K562 (cell line): ENCODE data around the gene MMRN1. TPM values are rescaled to one million over a fixed set of nuclear protein-coding genes. Genes with fewer than 3 reads are reported as not detected.

ENCODE experiments used
- ATAC-seq: fragments of 200-7000 bp; cut with Tn5 transposase; 3 replicates; pipeline ENCODE4 v1.9.1; 2020; ENCODE audit warnings: moderate library complexity
- BruUV-seq: library from RNA; stranded (reverse); fragments of 400-500 nt; replicated peaks from 2 replicates; lab custom pipeline; 2021; lab: Mats Ljungman, UMichigan
- CTCF ChIA-PET: fragments of 300-600 bp; formaldehyde crosslinking; extraction: SDS; loops from one replicate; lab custom pipeline; 2021; ENCODE audit warnings: low intra/inter-chr PET ratio; lab: Yijun Ruan, JAX
- POLR2A ChIA-PET: fragments of 300-600, 350-650 bp; sonication (Branson Sonifier 250); formaldehyde crosslinking; extraction: SDS; loops from one replicate; lab custom pipeline; 2021; ENCODE audit warnings: antibody characterized with exemption, inconsistent platforms; lab: Yijun Ruan, JAX
- DNase-seq, 4 experiments: peaks; one replicate each; pipeline versions ENCODE4 v3.0.0 to v3.0.0-alpha.2; 2011 to 2018; ENCODE audit warnings: low spot score in 3 of 4, mixed read lengths in 3 of 4; ENCODE audit errors: extremely low read depth in 1 of 4
- FAIRE-seq: peaks from 2 replicates; lab custom pipeline; 2011; peaks lifted over from hg19 to GRCh38; lab: Jason Lieb, UNC
- H2AFZ ChIP-seq: 2 replicates; pipeline ENCODE4 v1.6.0; 2011; ENCODE audit warnings: low read depth, low read length, control low read depth, inconsistent platforms
- H3K27ac ChIP-seq: fragments of 200-600 bp; 3 replicates; pipeline ENCODE4 v1.8.0; 2011; ENCODE audit warnings: low read depth, mild to moderate bottlenecking, control low read depth, inconsistent platforms, low read length, moderate library complexity, mixed read lengths; ENCODE audit errors: extremely low read depth
- H3K27me3 ChIP-seq, 2 experiments: fragments of 300-600 bp in 1 of 2; 2 replicates in 1 of 2; 3 replicates in 1 of 2; pipeline versions ENCODE4 v1.6.0 to v1.8.0; 2011; ENCODE audit warnings: inconsistent platforms in 2 of 2, low read length in 2 of 2, mild to moderate bottlenecking in 1 of 2, mixed read lengths in 1 of 2, moderate library complexity in 1 of 2; ENCODE audit not compliant: control insufficient read depth in 2 of 2, insufficient read depth in 2 of 2
- H3K36me3 ChIP-seq: fragments of 300-600 bp; 3 replicates; pipeline ENCODE4 v1.8.0; 2011; ENCODE audit warnings: mild to moderate bottlenecking, low read length, inconsistent platforms; ENCODE audit not compliant: control insufficient read depth, insufficient read depth
- H3K4me1 ChIP-seq, 2 experiments: fragments of 200-600 bp in 1 of 2; replicated peaks in 1 of 2; 2 replicates in 1 of 2; 3 replicates in 1 of 2; pipeline versions ENCODE4 v1.5.1 to v1.8.0; 2011; ENCODE audit warnings: inconsistent platforms in 2 of 2, low read length in 2 of 2, mild to moderate bottlenecking in 1 of 2, mixed read lengths in 1 of 2, moderate library complexity in 1 of 2; ENCODE audit not compliant: control insufficient read depth in 2 of 2, insufficient read depth in 2 of 2
- H3K4me2 ChIP-seq: 2 replicates; pipeline ENCODE4 v1.6.1; 2011; ENCODE audit warnings: low read length, control low read depth, inconsistent platforms, mixed read lengths; ENCODE audit not compliant: insufficient read depth
- H3K4me3 ChIP-seq: fragments of 200-600 bp; sonication (generic), shearing (Covaris generic); 2 replicates; pipeline ENCODE4 v1.5.1; 2016; ENCODE audit warnings: control low read depth, inconsistent platforms
- H3K79me2 ChIP-seq: fragments of 200-600 bp; 3 replicates; pipeline ENCODE4 v1.8.0; 2011; ENCODE audit warnings: low read length, inconsistent platforms; ENCODE audit not compliant: control insufficient read depth, insufficient read depth
- H3K9ac ChIP-seq, 2 experiments: 2 replicates each; pipeline versions ENCODE4 v1.6.0 to v1.6.1; 2011; ENCODE audit warnings: low read depth in 2 of 2, low read length in 2 of 2, control low read depth in 1 of 2, inconsistent platforms in 1 of 2, mild to moderate bottlenecking in 1 of 2, mixed read lengths in 1 of 2; ENCODE audit not compliant: insufficient read depth in 1 of 2
- H3K9me1 ChIP-seq: one replicate; pipeline ENCODE4 v1.6.0; 2011; ENCODE audit warnings: inconsistent platforms, mild to moderate bottlenecking, low read length, moderate library complexity; ENCODE audit not compliant: control insufficient read depth, insufficient read depth
- H3K9me3 ChIP-seq: replicated peaks from 2 replicates; pipeline ENCODE4 v1.5.1; 2011; ENCODE audit warnings: low read depth, low read length, inconsistent platforms; ENCODE audit not compliant: control insufficient read depth, insufficient read depth
- H4K20me1 ChIP-seq: replicated peaks from 2 replicates; pipeline ENCODE4 v1.6.1; 2011; ENCODE audit warnings: low read length, inconsistent platforms, mixed read lengths; ENCODE audit not compliant: control insufficient read depth, insufficient read depth
- AFF1 ChIP-seq, 2 experiments: fragments of 450-650 bp; IDR thresholded peaks; 2 replicates each; pipeline ENCODE4 v1.6.1; 2018; ENCODE audit warnings: mild to moderate bottlenecking in 2 of 2, low read depth in 1 of 2; ENCODE audit not compliant: partially characterized antibody in 2 of 2
- BRF2 ChIP-seq: IDR thresholded peaks from 3 replicates; pipeline ENCODE4 v1.6.1; 2011; ENCODE audit warnings: borderline replicate concordance, mild to moderate bottlenecking; ENCODE audit not compliant: insufficient read length, insufficient read depth
- ETV6 ChIP-seq, 3 experiments: fragments of 150-350 bp in 1 of 3; sonication (generic) in 1 of 3; formaldehyde crosslinking in 1 of 3; IDR thresholded peaks; 2 replicates each; pipeline versions ENCODE4 v1.6.1 to v1.8.0; 2014 to 2022; ENCODE audit warnings: borderline replicate concordance in 2 of 3, low read depth in 2 of 3, antibody characterized with exemption in 1 of 3, low read length in 1 of 3, mild to moderate bottlenecking in 1 of 3, missing genetic modification reagents in 1 of 3
- FOXJ3 ChIP-seq: sonication (generic); formaldehyde crosslinking; IDR thresholded peaks from 2 replicates; pipeline ENCODE4 v1.4.0; 2020; ENCODE audit warnings: mild to moderate bottlenecking, missing genetic modification reagents
- IRF2 ChIP-seq: sonication (generic); formaldehyde crosslinking; IDR thresholded peaks from 2 replicates; pipeline ENCODE4 v1.8.1; 2022; ENCODE audit warnings: mild to moderate bottlenecking, missing genetic modification reagents
- KLF10 ChIP-seq: fragments of 250-450 bp; sonication (Bioruptor Pico); IDR thresholded peaks from 2 replicates; pipeline ENCODE4 v1.6.1; 2021; ENCODE audit warnings: matching md5 sums
- L3MBTL2 ChIP-seq: fragments of 450-650 bp; IDR thresholded peaks from 2 replicates; pipeline ENCODE4 v1.6.1; 2016; ENCODE audit warnings: mild to moderate bottlenecking, moderate library complexity
- LCOR ChIP-seq: sonication (generic); formaldehyde crosslinking; IDR thresholded peaks from 2 replicates; pipeline ENCODE4 v1.8.0; 2022; ENCODE audit warnings: mild to moderate bottlenecking, missing genetic modification reagents
- MTA3 ChIP-seq: fragments of 450-650 bp; formaldehyde crosslinking; IDR thresholded peaks from 2 replicates; pipeline ENCODE4 v1.6.1; 2017; ENCODE audit warnings: mild to moderate bottlenecking, borderline replicate concordance
- NFE2 ChIP-seq: IDR thresholded peaks from 2 replicates; pipeline ENCODE4 v1.6.1; 2014; ENCODE audit warnings: antibody characterized with exemption, low read depth
- RNF2 ChIP-seq: sonication (generic); IDR thresholded peaks from 2 replicates; pipeline ENCODE4 v1.6.1; 2016
- SAP30 ChIP-seq: fragments of 200-600 bp; sonication (generic); IDR thresholded peaks from 2 replicates; pipeline ENCODE4 v1.6.1; 2012; ENCODE audit warnings: borderline replicate concordance, low read depth, mild to moderate bottlenecking, moderate library complexity, low read length, control low read depth, inconsistent platforms; ENCODE audit not compliant: insufficient read depth, poor library complexity, severe bottlenecking
- SMARCE1 ChIP-seq: fragments of 450-650 bp; IDR thresholded peaks from 2 replicates; pipeline ENCODE4 v1.7.1; 2016; ENCODE audit warnings: mild to moderate bottlenecking
- ZNF586 ChIP-seq: fragments of 450-650 bp; formaldehyde crosslinking; conservative IDR thresholded peaks from 2 replicates; pipeline ENCODE4 v1.4.0; 2020; ENCODE audit warnings: mild to moderate bottlenecking, moderate library complexity
- WGBS: fragments of 100-300 bp; shearing (Covaris generic); methylation state at CpG from one replicate; pipeline ENCODE4 v1.1.6; 2016; ENCODE audit warnings: low coverage, mixed read lengths; ENCODE audit not compliant: insufficient coverage; ENCODE audit errors: missing lambda C conversion rate; 5-methylcytosine and 5-hydroxymethylcytosine counted together
- in situ Hi-C: fragments of 300-500 bp; cut with MboI; formaldehyde crosslinking; loops from 4 replicates; pipeline ENCODE4 v1.15.0; 2018; ENCODE audit warnings: inconsistent platforms, mixed read lengths
- intact Hi-C: fragments of 100-400 bp; cut with micrococcal nuclease; formaldehyde crosslinking; loops from 2 replicates; pipeline ENCODE4 v1.14.2; 2022
- polyA plus RNA-seq, 8 experiments: library from polyadenylated mRNA; depleted of rRNA in 4 of 8; stranded (reverse) in 5 of 8; unstranded in 3 of 8; fragments of >200 nt; fragmentation: Nextera tagmentation in 2 of 8; fragmentation: Illumina TruSeq in 1 of 8; extraction: Ambion mirVana in 2 of 8; extraction: Trizol in 1 of 8; gene quantifications; 2 replicates each; pipeline versions ENCODE4 v1.2.1 to v1.2.3, GENCODE V29; 2011 to 2014; ENCODE audit warnings: inconsistent platforms in 1 of 8, missing spikeins in 1 of 8
- total RNA-seq, 7 experiments: library from RNA; depleted of rRNA in 6 of 7; stranded (reverse); fragments of >200 nt in 6 of 7; fragmentation: Illumina TruSeq in 2 of 7; extraction: Trizol in 2 of 7; gene quantifications; 2 replicates each; pipeline versions ENCODE4 v1.2.1 to v1.2.3, GENCODE V29; 2011 to 2021; ENCODE audit warnings: low replicate concordance in 1 of 7
- TF ChIP-seq, protein P1 (sequence below): fragments of 450-650 bp; conservative IDR thresholded peaks from 2 replicates; pipeline ENCODE4 v1.6.1; 2016; ENCODE audit warnings: missing genetic modification characterization, low read depth, mild to moderate bottlenecking, missing compliant biosample characterization, moderate library complexity
- TF ChIP-seq, protein P2 (sequence below): sonication (generic); formaldehyde crosslinking; IDR thresholded peaks from 2 replicates; pipeline ENCODE4 v1.8.0; 2022; ENCODE audit warnings: mild to moderate bottlenecking, missing genetic modification reagents

Gene MMRN1
- total and polyA plus RNA-seq, 9 of the 15 experiments (the other 6 are each of a cell fraction or from before 2014, with no cell fraction given), result 0.01 to 0.06 (median 0.02) TPM; not detected in 6

DNA sequence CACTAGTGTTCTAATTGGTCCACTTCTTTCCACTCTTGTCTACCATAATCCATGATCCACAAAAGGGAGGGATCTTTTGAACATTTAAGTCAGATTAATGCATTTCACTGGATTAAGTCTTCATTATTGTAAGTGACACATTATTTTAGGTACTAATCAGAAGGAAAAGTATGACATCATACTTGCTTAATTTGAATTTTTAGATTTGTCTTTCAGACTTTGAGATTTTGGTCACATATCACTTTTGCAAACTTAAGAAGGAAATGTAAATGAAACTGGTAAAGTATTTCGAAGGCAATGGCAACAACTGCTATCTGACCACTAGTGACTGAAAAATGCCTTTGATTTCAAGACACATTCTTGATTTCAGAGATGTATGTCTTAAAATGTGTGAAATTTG is 5.2 kb downstream of the MMRN1 start:
- WGBS, result 12% methylated on average over 1 of the region's 1 CpG
- intact Hi-C loops (loop anchor here (5.0 to 10.0 kb wide), 4 partner anchors 243 to 743 kb away; no protein-coding TSS in a partner anchor), in situ Hi-C loops (no loop called here)
- ChIA-PET POLR2A (no interaction called here), CTCF (no interaction called here)
- Histone ChIP-seq H4K20me1 (no peaks in the 10 kb centered on the region), H3K4me1 (no peaks in the 10 kb centered on the region), H3K9me3 (no peaks in the 10 kb centered on the region), H3K36me3 (no peaks in the 10 kb centered on the region), H3K4me2 (no peak overlapping the region), H2AFZ (no peak overlapping the region), H3K79me2 (no peaks in the 10 kb centered on the region), H3K4me3 (no peak overlapping the region), H3K9ac (no peak overlapping the region), H3K9me1 (no peaks in the 10 kb centered on the region), H3K27ac (no peak overlapping the region), H3K27me3 (no peaks in the 10 kb centered on the region)
- BruUV-seq, result no TSS peak
- DNase-seq (no peak), FAIRE-seq (no peak), ATAC-seq (no peak)
- no peak for TF ChIP-seq IRF2 (CRISPR knock-in tag)
- TF ChIP-seq L3MBTL2, result no peak
- TF ChIP-seq RNF2, result no peak
- TF ChIP-seq NFE2, result no peak
- TF ChIP-seq SAP30, result no peak
- TF ChIP-seq SMARCE1, result no peak
- no peak for TF ChIP-seq AFF1 (IDR thresholded peaks at IDR 0.05; ENCODE audit: low read depth in 1 of 2, partially characterized antibody in 2 of 2)
- TF ChIP-seq, protein P1, sequence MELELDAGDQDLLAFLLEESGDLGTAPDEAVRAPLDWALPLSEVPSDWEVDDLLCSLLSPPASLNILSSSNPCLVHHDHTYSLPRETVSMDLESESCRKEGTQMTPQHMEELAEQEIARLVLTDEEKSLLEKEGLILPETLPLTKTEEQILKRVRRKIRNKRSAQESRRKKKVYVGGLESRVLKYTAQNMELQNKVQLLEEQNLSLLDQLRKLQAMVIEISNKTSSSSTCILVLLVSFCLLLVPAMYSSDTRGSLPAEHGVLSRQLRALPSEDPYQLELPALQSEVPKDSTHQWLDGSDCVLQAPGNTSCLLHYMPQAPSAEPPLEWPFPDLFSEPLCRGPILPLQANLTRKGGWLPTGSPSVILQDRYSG (tag), result no peak
- no peak for TF ChIP-seq ZNF586 (CRISPR knock-in tag)
- TF ChIP-seq, protein P2, sequence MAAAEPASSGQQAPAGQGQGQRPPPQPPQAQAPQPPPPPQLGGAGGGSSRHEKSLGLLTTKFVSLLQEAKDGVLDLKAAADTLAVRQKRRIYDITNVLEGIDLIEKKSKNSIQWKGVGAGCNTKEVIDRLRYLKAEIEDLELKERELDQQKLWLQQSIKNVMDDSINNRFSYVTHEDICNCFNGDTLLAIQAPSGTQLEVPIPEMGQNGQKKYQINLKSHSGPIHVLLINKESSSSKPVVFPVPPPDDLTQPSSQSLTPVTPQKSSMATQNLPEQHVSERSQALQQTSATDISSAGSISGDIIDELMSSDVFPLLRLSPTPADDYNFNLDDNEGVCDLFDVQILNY, result no peak
- no peak for TF ChIP-seq LCOR (CRISPR knock-in tag)
- no peak for TF ChIP-seq KLF10 (CRISPR knock-in tag)
- TF ChIP-seq ETV6 (IDR thresholded peaks at IDR 0.05; ENCODE audit: borderline replicate concordance in 1 of 2, low read depth in 2 of 2, low read length in 1 of 2), result no peak
- TF ChIP-seq ETV6 (CRISPR knock-in tag; IDR thresholded peaks at IDR 0.05; ENCODE audit: borderline replicate concordance), result no peak
- TF ChIP-seq MTA3, result no peak
- TF ChIP-seq FOXJ3, result no peak
- TF ChIP-seq BRF2, result no peak
